Jurkat, Clone E6-1 (cell line): ENCODE results near the gene STX2.
"Not testable (repeated sequence)": the region's sequence is repeated elsewhere in the genome, so short reads cannot be mapped to it uniquely, and the experiment has no call there.

Source experiments
- DNase-seq: peaks from one replicate; pipeline ENCODE4 v3.0.0-alpha.2; 2011; ENCODE audit warnings: low read depth, low spot score
- H3K4me3 ChIP-seq: 2 replicates; pipeline ENCODE4 v1.5.1; 2011; ENCODE audit warnings: mild to moderate bottlenecking, low read length, control low read depth, moderate library complexity

STX2 gene

DNA sequence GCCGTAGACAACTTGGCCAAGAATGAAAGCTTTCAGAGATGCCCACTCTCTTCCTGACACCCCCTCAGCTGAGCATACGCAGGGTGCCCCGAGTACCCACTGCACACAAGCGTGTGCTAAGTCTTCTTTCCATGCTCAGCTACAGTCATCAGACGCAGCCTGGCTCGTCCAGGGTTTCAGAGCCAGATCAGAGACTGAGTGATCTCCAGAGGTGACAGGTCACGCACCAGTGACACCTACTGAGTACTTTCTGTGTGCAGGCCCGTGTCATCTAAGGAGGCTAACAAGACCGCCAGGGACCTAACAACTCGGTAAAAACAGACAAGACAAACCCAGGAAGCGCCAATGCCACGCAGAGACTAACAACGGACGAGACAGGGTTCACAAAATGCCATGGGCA lies 25.1 kb downstream of the STX2 start:
- H3K4me3 ChIP-seq: no peak overlapping the region
- DNase-seq: no peak

DNA sequence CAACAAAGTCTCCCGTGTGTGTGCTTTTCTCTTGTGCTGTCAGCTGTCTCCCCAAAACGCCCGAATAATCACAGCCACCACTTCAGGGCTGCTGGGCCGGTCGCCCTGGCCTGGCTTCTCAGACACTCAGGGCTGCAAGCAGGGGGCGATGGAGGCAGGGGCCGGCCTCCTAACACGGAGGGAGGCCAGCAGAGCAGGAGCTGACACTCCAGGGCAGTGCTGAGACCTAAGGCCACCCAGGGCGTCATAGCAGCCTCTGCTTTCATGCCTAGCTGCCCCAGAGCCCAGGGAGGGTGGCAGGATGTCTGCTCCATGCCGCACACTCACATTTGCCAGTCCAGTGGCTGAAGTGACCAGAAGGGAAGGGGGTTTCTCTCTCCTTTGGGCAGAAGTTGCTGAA lies 25.6 kb downstream of the STX2 start:
- H3K4me3 ChIP-seq: no peak overlapping the region
- no peak for DNase-seq

DNA sequence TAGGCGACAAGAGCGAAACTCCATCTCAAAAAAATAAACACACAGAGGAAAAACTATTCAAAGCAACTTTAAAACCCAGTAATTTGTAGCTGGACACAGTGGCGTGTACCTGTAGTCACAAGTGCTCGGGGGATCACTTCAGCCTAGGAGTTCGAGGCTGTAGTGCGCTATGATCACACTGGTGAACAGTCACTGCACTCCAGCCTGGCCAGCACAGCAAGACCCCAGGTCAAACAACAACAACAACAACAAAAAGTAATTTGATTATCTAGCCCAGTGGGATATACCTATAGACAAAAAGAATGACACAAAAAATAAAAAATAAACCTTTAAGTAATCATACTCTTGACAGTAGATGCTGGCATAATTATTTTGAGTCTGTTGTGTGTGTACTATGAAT lies 29.3 kb downstream of the STX2 start:
- DNase-seq: no peak
- H3K4me3 ChIP-seq: no peak overlapping the region

DNA sequence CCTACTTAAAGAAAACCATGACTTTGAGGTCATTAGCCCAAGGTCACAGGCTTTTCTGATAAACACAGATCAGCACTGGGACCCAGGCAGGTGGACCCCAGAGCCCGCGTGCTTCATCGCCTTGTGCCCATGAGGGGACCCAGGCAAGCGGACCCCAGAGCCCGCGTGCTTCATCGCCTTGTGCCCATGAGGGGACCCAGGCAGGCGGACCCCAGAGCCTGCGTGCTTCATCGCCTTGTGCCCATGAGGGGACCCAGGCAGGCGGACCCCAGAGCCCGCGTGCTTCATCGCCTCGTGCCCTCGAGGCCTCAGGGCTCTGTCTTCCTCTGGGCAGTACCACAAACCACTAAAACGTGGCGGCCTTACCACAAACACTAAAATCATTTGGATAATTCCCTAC lies 31.7 kb downstream of the STX2 start:
- no peak overlapping the region for H3K4me3 ChIP-seq
- no peak for DNase-seq

DNA sequence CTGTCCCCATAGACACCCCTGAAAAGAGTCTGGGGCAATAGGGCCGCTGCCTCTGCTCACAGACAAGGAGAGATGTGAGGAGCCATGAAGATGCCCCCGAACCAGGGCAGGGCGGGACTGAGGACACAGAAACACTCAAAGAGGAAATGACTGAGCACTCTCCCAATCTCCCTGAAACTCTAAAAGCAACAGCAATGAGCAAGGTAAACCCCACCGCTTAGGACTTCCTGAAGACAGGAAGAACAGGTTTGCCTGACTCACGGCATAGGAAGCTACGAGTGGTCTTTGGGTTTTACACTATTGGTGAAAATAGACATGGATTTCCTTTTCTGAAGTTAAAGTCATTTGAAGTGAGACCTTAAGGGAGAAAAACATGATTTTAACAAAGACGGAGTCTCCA lies 32.5 kb downstream of the STX2 start:
- H3K4me3 ChIP-seq: no peak overlapping the region
- no peak for DNase-seq

DNA sequence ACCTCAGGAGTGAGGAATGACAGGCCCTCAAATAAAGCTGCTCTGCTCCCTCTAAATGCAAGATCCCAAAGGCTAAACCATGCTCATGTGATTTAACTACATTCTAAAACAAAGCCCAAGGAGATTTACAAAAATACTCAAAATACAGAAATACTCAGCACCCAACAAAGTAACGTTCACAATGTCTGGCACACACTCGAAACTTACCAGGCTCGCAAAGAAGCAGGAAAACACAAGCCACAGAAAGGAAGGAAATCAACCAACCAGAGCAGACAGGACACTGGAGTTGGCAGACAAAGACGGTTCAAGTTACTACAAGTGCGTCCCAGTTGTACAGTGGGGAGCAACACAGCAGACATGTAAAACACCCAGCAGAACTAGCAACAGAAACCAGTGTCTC lies 33.4 kb downstream of the STX2 start:
- DNase-seq: no peak
- no peak overlapping the region for H3K4me3 ChIP-seq

DNA sequence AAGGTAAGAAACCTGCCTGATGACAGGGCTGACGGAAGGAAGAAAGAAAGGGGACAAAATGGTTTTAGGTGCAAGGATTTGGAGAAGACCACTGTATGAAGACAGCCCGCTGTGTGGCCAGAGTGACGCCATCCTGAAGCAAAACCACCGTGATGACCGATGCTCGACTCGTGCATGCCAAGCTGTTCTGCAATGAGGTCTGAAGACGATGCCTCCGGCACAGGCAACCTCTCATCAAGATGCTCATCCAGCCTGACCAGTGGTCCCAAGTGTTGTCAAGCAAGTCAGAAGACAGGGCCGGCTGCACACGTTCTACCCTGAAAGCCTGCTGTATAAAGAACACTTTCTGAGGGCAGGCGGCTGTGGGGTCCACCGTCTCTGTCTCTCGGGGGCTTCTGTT lies 34.8 kb downstream of the STX2 start:
- no peak for DNase-seq
- H3K4me3 ChIP-seq: no peak overlapping the region

DNA sequence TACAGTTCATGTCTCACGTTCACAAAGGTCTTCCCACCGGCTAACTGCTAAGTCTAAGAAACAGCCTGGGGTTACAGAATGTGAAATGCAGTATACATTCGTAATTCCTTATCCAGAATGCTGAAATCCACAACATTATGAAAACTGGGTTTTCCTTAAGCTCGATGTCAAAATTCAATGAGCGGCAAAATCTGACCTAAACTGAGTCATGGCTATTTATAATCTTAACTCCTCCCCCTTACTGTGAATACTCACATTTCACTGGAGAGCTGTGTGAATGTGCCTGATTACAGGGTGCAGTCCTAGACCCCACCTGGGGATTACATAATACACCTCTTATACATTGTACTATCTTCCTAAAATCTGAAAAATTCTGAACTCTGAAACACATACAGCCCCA lies 35.3 kb downstream of the STX2 start:
- no peak for DNase-seq
- H3K4me3 ChIP-seq: no peak overlapping the region

DNA sequence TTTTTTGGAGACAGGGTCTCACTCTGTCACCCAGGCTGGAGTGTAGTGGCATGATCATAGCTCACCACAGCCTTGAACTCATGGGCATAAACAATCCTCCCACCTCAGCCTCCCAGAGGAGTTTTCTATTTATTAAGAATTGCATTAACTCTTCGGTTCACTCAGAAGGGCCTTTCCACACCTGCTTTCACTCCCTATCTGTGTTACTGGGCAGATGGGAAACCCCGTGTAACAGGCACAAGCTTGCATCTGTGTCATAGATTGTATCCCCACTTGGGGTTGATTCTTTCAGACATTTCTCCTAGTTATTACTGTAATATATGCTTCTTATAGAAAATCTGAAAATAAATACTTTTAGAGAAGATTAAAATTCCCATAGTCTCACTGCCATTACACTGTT lies 38.7 kb downstream of the STX2 start:
- H3K4me3 ChIP-seq: no peak overlapping the region
- DNase-seq: no peak

DNA sequence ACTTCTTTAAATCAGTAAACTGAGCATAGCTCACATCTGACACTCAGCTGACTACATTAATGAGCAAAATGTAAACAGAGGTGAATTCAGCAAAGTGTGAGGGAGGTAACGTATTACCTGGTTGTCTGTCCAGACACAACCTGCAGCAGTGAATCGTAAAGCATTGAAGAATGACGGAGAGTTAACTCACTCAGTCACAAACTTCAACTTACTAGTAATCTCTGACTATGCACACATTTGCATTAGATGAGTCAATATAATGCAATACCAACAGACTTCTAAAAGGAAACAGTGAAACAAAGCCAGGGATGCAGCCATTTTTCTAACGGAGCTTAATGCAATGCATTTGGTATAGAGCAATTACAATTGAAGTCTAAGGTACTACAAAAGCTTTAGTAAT lies 40.0 kb downstream of the STX2 start:
- DNase-seq: no peak
- H3K4me3 ChIP-seq: no peak overlapping the region

DNA sequence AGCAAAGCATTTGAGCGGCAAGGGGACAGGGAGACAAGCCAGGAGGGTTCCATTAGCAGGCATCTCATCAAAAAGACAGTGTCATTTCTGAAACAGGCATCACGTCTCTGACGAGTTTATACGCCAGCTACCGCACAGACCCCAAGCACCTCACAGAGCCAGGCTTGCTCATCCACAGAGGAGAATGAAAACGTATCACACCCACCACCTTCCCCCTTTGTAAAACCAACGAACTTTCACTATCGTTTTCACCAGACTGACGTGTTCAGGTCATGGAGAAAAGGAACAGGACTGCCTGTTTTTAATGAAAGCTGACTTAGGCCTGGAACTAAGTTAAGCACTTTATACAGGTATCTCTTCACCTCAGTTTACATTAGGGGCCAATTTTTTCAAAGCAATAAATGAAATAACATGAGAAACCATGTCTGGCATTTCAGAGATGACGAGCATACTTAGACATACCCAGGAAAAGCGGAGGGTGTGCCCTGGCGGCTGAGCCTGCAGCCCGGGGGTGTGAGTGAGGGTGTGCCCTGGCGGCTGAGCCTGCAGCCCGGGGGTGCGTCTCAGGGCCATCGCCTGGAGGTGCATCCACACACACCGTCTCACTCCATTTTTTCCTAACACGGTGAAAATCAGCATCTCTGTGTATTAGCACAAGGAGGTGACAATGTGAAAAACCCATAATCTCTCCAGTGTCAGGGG lies 41.9 kb downstream of the STX2 start:
- no peak for DNase-seq
- no peak overlapping the region for H3K4me3 ChIP-seq

DNA sequence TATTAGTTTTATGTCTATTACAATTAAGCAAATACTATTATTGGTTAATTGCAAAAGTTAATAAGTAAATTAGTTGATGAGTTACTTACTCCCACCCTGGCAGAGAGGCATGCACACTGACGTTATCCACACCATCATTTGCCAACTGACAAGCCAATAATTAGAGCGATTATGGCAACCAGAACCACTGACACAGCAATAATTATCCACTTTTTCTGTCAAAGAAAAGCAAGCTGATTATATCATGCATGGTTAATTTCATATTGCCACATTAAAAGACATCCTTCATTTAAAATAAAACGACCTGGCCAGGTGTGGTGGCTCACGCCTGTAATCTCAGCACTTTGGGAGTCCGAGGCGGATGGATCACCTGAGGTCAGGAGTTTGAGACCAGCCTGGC lies 43.1 kb downstream of the STX2 start:
- DNase-seq: no peak
- no peak overlapping the region for H3K4me3 ChIP-seq

DNA sequence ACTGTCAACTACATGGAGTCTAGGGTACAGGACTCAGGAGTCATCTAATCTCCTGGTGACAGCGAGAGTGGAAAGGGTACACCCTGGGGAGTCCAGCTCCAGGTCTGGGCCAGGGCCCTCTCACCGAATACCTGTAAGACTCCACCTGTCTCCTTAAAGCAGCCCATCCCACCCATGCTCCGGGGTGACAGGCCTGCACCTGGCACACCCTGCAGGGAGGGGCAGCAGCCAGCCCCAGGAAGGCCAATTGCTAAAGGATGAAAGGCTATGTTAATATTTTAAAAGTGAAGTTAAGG lies 45.5 kb downstream of the STX2 start:
- no peak overlapping the region for H3K4me3 ChIP-seq
- DNase-seq: no peak

DNA sequence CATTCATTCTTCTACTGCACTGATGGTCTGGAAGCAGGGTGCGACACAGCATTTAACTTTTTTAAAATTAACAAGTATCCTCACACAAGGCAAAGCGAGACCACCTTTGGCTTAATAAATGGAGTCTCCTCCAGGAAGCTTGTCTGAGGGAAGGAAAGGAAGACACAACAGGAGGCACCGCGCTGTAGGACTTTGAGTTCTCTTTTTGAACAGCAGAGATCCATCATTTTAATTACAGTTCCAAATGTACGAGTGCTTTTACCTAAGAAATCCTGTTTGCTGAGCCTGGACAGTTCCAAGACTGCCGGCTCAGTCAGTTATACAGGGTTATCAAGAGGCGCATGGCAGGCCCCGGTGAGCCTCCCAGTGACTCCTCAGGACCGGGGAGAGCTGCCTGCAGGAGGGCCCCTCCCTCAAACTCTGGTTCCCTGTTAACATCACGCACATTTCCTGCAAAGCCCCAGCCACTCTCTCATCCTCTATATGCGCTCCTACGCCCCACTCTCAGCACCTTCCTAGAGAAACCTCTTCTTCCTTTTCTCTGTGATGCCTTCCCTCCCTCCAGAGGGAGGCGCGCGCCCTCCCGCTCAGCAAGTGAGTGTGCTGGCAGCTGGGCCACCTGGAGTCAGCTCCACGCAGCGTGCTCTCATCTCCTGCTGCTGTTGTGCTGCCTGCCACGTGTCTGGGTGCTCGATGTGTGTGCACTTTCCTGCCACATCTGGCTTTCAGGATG lies 46.1 kb downstream of the STX2 start:
- no peak overlapping the region for H3K4me3 ChIP-seq

DNA sequence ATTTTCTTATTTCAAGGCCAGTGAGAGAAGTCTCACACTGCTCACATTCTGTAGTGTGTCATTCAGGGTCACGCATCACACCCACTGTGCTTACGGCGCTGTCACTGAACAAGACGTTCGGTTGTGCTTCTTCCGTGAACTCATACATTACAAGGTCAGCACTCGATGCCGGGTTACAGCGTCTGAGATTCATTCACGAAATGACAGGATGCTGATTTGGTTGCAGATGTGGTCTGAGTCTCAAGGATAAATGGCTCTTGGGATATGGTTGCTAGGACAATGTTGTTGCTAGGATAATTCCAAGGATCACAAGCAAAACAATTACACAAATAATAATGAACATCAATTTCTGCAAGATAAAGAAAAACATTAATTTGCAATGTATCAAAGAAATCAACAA lies 47.4 kb downstream of the STX2 start:
- DNase-seq: no peak
- H3K4me3 ChIP-seq: no peak overlapping the region

More for the DNA sequence above, 46.1 kb downstream of the STX2 start:
- DNase-seq: no peak

DNA sequence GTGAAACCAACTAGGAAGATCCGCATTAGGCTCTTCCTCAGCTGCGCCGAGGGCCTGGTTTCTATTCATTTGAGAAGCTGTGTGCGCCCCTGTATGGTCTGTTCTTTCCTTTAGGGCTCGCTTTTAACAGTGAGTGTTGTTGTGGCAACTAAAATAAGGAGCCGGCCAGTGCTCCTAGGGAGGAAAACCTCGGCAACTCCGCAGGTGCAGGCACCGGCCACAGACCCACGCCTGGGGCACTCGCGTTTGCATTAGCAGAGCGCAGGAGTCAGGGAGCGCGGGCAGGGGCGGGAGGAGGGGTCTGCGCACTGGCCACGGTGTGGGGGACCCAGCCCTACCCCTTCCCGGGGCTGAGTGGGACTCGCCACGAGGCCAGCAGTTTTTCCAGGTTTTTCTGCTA lies 50.5 kb downstream of the STX2 start:
- H3K4me3 ChIP-seq: no peak overlapping the region
- no peak for DNase-seq

DNA sequence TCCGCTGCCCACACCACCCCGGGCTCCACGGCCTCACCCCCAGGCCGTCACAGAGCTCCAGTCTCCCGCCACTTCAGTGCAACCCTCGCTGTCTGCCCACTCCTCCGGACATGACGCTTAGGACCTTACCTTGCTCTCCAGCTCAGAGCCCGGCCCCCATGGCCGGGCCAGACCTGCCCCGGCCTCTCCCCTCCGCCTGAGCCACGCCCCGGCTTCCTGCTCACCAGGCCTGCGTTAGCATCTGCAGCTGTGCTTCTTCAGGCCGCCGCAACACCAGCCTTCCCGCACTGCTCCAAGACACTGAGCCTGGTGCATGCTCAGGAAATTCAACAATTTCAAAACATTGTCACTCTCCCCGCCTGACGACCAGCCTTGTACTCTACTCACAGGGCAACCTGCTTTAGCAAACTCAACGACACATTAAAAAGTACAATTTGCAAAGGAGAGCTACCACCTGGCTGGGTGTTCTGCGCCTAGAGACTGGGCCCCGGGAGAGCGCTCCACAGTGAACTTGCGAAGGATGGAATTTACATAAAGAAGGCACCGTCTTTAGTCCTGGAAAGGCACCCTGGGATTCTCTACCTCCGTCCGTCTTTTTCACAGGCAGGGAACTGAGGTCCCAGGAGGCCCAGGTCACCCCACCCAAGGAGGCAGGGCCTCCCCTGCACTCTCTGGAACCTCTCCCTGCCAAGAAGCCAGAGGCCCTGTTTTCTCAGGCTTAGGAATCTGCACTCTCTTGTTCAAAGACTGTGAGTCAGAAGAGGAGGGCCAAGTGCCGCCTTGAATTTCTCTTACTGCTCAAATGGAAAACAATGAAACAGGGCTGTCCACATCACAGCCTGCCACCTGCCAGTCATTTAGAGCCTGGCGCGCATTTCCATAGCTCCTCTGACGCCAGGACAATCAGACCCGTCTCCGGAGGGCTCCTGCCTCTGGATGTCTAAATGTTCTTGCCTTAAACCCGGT lies 51.3 kb downstream of the STX2 start:
- no peak overlapping the region for H3K4me3 ChIP-seq
- DNase-seq: no peak

DNA sequence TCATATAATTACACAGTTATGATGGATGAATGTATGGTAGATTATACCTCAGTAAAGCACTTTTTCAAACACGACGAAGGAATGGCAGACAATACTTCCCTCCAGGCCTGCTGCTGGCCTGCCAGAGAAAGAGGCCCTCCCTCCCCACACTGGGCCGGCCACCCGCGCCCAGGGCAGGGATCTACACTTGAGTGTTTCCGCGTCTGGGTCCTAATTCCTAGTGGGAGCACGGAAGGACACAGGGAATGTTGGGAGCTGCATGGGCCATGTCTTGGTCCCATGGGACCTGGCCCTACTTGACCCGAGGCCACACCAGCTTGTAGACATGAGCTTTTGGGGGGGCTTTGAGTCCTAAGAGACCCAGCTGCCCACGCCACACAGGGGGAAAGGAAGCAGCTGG lies 52.0 kb downstream of the STX2 start:
- DNase-seq: no peak
- no peak overlapping the region for H3K4me3 ChIP-seq

DNA sequence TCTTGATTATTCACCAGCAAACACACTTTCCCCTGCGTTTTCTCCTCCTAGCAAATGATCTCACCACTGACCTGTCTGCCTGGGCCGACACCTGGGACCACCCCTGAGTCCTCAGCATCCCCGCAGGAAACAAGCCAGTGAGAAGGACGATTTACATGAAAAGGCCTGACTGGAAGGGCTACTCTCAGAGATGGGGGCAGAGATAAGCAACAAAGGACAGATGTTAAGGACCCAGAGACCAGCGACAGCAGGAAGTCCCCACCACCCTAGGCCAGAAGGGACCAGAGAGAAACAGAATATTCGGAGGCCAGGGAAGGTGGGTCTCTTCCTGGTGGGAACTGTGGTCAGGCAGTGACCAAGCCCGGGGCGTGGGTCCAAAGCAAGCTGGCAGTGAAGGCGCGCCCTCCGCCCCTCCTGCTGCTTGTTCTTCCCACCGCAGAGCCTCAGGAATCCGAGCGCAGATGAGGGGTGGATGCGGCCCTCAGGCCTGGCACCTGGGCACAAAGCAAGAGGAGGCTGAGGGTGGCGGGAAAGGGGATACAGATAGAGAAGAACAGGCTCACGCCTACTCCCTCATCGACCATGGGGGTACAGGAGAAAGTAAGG lies 55.8 kb downstream of the STX2 start:
- no peak for DNase-seq
- H3K4me3 ChIP-seq: no peak overlapping the region

DNA sequence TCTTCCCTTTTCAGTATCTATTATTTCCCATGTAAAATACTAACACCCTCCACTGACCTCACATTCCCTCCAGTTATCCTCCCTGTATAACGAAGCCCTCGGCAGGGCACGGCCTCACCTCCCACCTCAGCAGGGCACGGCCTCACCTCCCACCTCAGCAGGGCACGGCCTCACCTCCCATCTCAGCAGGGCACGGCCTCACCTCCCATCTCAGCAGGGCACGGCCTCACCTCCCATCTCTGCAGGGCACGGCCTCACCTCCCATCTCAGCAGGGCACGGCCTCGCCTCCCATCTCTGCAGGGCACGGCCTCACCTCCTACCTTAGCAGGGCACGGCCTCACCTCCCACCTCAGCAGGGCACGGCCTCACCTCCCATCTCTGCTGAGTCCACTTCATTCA lies 56.8 kb downstream of the STX2 start:
- not testable (repeated sequence) for H3K4me3 ChIP-seq, DNase-seq
